ENCODE measurements around the gene SIN3B.

GRCh38 chr19:16859626-16860025 lies 30.4 kb downstream of the SIN3B start:
- TF ChIP-seq EP300 (IDR thresholded peaks at IDR 0.05): no peak
- no peak for TF ChIP-seq CTCF (IDR thresholded peaks at IDR 0.05)
- TF ChIP-seq POLR2AphosphoS5 (IDR thresholded peaks at IDR 0.05): no peak

Data from esophagus muscularis mucosa (tissue), 4 donors.